ENCODE measurements around the gene GPR31. TPM values are rescaled to one million over a fixed set of nuclear protein-coding genes. Genes with fewer than 3 reads are reported as not detected.

The GPR31 gene
- total RNA-seq, 1 experiment from 2014 or later = not detected

DNA sequence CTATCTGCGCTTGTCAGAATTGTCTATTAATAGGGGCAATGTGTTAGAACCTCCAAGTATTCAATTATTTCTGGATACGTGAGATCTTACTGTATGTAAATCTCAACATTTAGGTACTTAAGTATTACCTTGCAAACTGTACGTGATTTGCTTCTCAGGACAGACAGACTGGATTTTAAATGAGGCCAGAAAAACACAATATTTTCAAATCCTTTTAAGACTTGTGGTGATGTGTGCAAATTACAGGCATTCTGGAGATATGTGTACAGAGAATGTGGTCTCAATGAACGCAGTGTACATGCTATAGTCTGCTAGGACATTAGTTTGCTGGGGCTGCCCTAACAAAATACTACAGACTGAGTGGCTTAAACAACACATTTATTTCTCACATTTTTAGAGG lies 18.0 kb downstream of the GPR31 start:
- Histone ChIP-seq H3K27me3 (replicated peaks; ENCODE audit: control insufficient read depth, insufficient read depth, low read length) (no peaks in the 10 kb centered on the region), H3K36me3 (ENCODE audit: control insufficient read depth, insufficient read depth, low read length) (no peaks in the 10 kb centered on the region), H3K9me3 (no peaks in the 10 kb centered on the region), H3K4me3 (ENCODE audit: low read depth, low read length) (no peak overlapping the region), H3K4me1 (no peaks in the 10 kb centered on the region)
- intact Hi-C loops (cut with micrococcal nuclease; ENCODE audit: unreplicated experiment) = loop anchor here (5.0 kb wide), 1 partner anchor 77 kb away; no protein-coding TSS in a partner anchor
- peaks cover 9% of the 10 kb centered on the region for H3K4me1 Mint-ChIP-seq (ENCODE audit: low read depth, unreplicated experiment)
- ChIA-PET CTCF (interaction anchor here (0.9 kb wide), 1 partner anchor 17 kb away, joined by 3 read pairs; the partner anchor contains the start of gene CCR6), POLR2A (no interaction called here)
- DNase-seq = no peak
- peaks cover 4% of the 10 kb centered on the region for H3K27me3 Mint-ChIP-seq (ENCODE audit: insufficient read depth, unreplicated experiment)
- no peak overlapping the region for H3K27ac Mint-ChIP-seq (ENCODE audit: unreplicated experiment)
- H3K36me3 Mint-ChIP-seq (ENCODE audit: insufficient read depth, unreplicated experiment) = no peaks in the 10 kb centered on the region
- H3K4me3 Mint-ChIP-seq (ENCODE audit: unreplicated experiment) = no peak overlapping the region
- TF ChIP-seq, protein P1, sequence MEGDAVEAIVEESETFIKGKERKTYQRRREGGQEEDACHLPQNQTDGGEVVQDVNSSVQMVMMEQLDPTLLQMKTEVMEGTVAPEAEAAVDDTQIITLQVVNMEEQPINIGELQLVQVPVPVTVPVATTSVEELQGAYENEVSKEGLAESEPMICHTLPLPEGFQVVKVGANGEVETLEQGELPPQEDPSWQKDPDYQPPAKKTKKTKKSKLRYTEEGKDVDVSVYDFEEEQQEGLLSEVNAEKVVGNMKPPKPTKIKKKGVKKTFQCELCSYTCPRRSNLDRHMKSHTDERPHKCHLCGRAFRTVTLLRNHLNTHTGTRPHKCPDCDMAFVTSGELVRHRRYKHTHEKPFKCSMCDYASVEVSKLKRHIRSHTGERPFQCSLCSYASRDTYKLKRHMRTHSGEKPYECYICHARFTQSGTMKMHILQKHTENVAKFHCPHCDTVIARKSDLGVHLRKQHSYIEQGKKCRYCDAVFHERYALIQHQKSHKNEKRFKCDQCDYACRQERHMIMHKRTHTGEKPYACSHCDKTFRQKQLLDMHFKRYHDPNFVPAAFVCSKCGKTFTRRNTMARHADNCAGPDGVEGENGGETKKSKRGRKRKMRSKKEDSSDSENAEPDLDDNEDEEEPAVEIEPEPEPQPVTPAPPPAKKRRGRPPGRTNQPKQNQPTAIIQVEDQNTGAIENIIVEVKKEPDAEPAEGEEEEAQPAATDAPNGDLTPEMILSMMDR (IDR thresholded peaks at IDR 0.05; ENCODE audit: insufficient read depth in 1 of 2, low read depth in 1 of 2, low read length in 1 of 2, severe bottlenecking in 1 of 2, unreplicated experiment in 1 of 2) = no peak
- no TSS peak for BruUV-seq (replicated peaks)
- H3K9me3 Mint-ChIP-seq (ENCODE audit: unreplicated experiment) = no peaks in the 10 kb centered on the region

DNA sequence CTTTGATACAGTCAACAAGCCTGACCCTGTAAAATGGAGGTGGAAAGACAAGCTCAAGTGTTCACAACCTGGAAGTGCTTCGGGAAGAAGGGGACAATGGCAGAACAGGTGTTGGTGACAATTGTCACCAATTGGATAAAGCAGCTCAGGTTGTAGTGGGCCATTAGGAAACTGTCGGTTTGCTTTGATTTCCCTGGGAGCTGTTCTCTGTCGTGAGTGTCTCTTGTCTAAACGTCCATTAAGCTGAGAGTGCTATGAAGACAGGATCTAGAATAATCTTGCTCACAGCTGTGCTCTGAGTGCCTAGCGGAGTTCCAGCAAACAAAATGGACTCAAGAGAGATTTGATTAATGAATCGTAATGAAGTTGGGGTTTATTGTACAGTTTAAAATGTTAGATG lies 19.9 kb downstream of the GPR31 start:
- peaks cover 9% of the 10 kb centered on the region for H3K4me1 Mint-ChIP-seq (ENCODE audit: low read depth, unreplicated experiment)
- H3K36me3 ChIP-seq (ENCODE audit: control insufficient read depth, insufficient read depth, low read length) = no peaks in the 10 kb centered on the region
- H3K4me3 ChIP-seq (ENCODE audit: low read depth, low read length) = no peak overlapping the region
- no TSS peak for BruUV-seq (replicated peaks)
- no peaks in the 10 kb centered on the region for H3K9me3 ChIP-seq
- no peaks in the 10 kb centered on the region for H3K4me1 ChIP-seq
- no peaks in the 10 kb centered on the region for H3K36me3 Mint-ChIP-seq (ENCODE audit: insufficient read depth, unreplicated experiment)
- TF ChIP-seq, protein P1 (IDR thresholded peaks at IDR 0.05; ENCODE audit: insufficient read depth in 1 of 2, low read depth in 1 of 2, low read length in 1 of 2, severe bottlenecking in 1 of 2, unreplicated experiment in 1 of 2) = no peak
- no peaks in the 10 kb centered on the region for H3K9me3 Mint-ChIP-seq (ENCODE audit: unreplicated experiment)
- DNase-seq = no peak
- intact Hi-C loops (cut with micrococcal nuclease; ENCODE audit: unreplicated experiment) = no loop called here
- no peaks in the 10 kb centered on the region for H3K27me3 Mint-ChIP-seq (ENCODE audit: insufficient read depth, unreplicated experiment)
- no peaks in the 10 kb centered on the region for H3K27me3 ChIP-seq (replicated peaks; ENCODE audit: control insufficient read depth, insufficient read depth, low read length)
- no peak overlapping the region for H3K27ac Mint-ChIP-seq (ENCODE audit: unreplicated experiment)
- ChIA-PET CTCF (interaction anchor here (0.9 to 1.0 kb wide), 2 partner anchors 10 to 363 kb away, joined by 3 read pairs; no protein-coding TSS in a partner anchor), POLR2A (no interaction called here)
- no peak overlapping the region for H3K4me3 Mint-ChIP-seq (ENCODE audit: unreplicated experiment)

- CTCF ChIA-PET = interaction anchor here (1.0 kb wide), 1 partner anchor 362 kb away, joined by 3 read pairs; no protein-coding TSS in a partner anchor
- Mint-ChIP-seq H3K4me1 (ENCODE audit: low read depth, unreplicated experiment) (peaks cover 9% of the 10 kb centered on the region), H3K36me3 (ENCODE audit: insufficient read depth, unreplicated experiment) (no peaks in the 10 kb centered on the region), H3K9me3 (ENCODE audit: unreplicated experiment) (no peaks in the 10 kb centered on the region), H3K27me3 (ENCODE audit: insufficient read depth, unreplicated experiment) (no peaks in the 10 kb centered on the region), H3K4me3 (ENCODE audit: unreplicated experiment) (no peak overlapping the region), H3K27ac (ENCODE audit: unreplicated experiment) (no peak overlapping the region)
- Histone ChIP-seq H3K9me3 (no peaks in the 10 kb centered on the region), H3K4me3 (ENCODE audit: low read depth, low read length) (no peak overlapping the region), H3K27me3 (replicated peaks; ENCODE audit: control insufficient read depth, insufficient read depth, low read length) (no peaks in the 10 kb centered on the region), H3K36me3 (ENCODE audit: control insufficient read depth, insufficient read depth, low read length) (no peaks in the 10 kb centered on the region), H3K4me1 (no peaks in the 10 kb centered on the region)
- intact Hi-C loops (cut with micrococcal nuclease; ENCODE audit: unreplicated experiment) = no loop called here
- TF ChIP-seq, protein P1 (IDR thresholded peaks at IDR 0.05; ENCODE audit: insufficient read depth in 1 of 2, low read depth in 1 of 2, low read length in 1 of 2, severe bottlenecking in 1 of 2, unreplicated experiment in 1 of 2) = no peak
- POLR2A ChIA-PET = no interaction called here
- BruUV-seq (replicated peaks) = no TSS peak
- DNase-seq = no peak
Observed at GRCh38 chr6:167137081-167137480, 20.7 kb downstream of the GPR31 start.
